Caco-2 (cell line): ENCODE data around the gene NOS1AP. TPM values are rescaled to one million over a fixed set of nuclear protein-coding genes. Genes with fewer than 3 reads are reported as not detected.

Experiments used
- BruUV-seq: library from RNA; stranded (reverse); fragments of 400-500 nt; replicated peaks from 2 replicates; lab custom pipeline; 2021; lab: Mats Ljungman, UMichigan
- CTCF ChIA-PET: fragments of 300-600 bp; sonication (Branson Sonifier 250); formaldehyde crosslinking; loops from one replicate; lab custom pipeline; 2022; ENCODE audit warnings: antibody characterized with exemption; lab: Charles Lee
- POLR2A ChIA-PET: fragments of 300-600 bp; sonication (Branson Sonifier 250); formaldehyde crosslinking; loops from one replicate; lab custom pipeline; 2022; ENCODE audit warnings: antibody characterized with exemption; lab: Charles Lee
- DNase-seq, 2 experiments: peaks; one replicate each; pipeline versions ENCODE4 v3.0.0 to v3.0.0-alpha.2; 2020 to 2022
- H3K27me3 ChIP-seq: replicated peaks from 2 replicates; pipeline ENCODE4 v1.6.0; 2011; ENCODE audit warnings: low read length; ENCODE audit not compliant: control insufficient read depth, insufficient read depth
- H3K36me3 ChIP-seq: 2 replicates; pipeline ENCODE4 v1.5.1; 2011; ENCODE audit warnings: low read length; ENCODE audit not compliant: control insufficient read depth, insufficient read depth
- H3K4me1 ChIP-seq: fragments of 250-450 bp; sonication (Bioruptor Pico); 2 replicates; pipeline ENCODE4 v1.5.1; 2020; ENCODE audit warnings: mild to moderate bottlenecking
- H3K4me3 ChIP-seq: 2 replicates; pipeline ENCODE4 v1.5.1; 2011; ENCODE audit warnings: low read depth, mild to moderate bottlenecking, control low read depth, low read length
- H3K9me3 ChIP-seq: fragments of 250-450 bp; sonication (Bioruptor Pico); 2 replicates; pipeline ENCODE4 v1.5.1; 2020; ENCODE audit warnings: mild to moderate bottlenecking, moderate library complexity
- H3K27ac Mint-ChIP-seq: one replicate; pipeline ENCODE4 v1.8.0; 2022; ENCODE audit warnings: mixed read lengths; ENCODE audit not compliant: unreplicated experiment
- H3K27me3 Mint-ChIP-seq: one replicate; pipeline ENCODE4 v1.8.0; 2022; ENCODE audit warnings: mixed read lengths; ENCODE audit not compliant: insufficient read depth, unreplicated experiment
- H3K36me3 Mint-ChIP-seq: one replicate; pipeline ENCODE4 v1.8.0; 2022; ENCODE audit warnings: mild to moderate bottlenecking, mixed read lengths; ENCODE audit not compliant: insufficient read depth, unreplicated experiment
- H3K4me1 Mint-ChIP-seq: one replicate; pipeline ENCODE4 v1.8.0; 2022; ENCODE audit warnings: low read depth, mixed read lengths; ENCODE audit not compliant: unreplicated experiment
- H3K4me3 Mint-ChIP-seq: one replicate; pipeline ENCODE4 v1.8.0; 2022; ENCODE audit warnings: mild to moderate bottlenecking, moderate library complexity, mixed read lengths; ENCODE audit not compliant: unreplicated experiment
- H3K9me3 Mint-ChIP-seq: one replicate; pipeline ENCODE4 v1.8.0; 2022; ENCODE audit warnings: mixed read lengths; ENCODE audit not compliant: unreplicated experiment
- intact Hi-C: fragments of 100-400 bp; cut with micrococcal nuclease; formaldehyde crosslinking; loops from one replicate; pipeline ENCODE4 v1.10.0; 2022; ENCODE audit not compliant: unreplicated experiment
- total RNA-seq: library from RNA; stranded (reverse); gene quantifications from 2 replicates; pipeline ENCODE4 v1.2.3, GENCODE V29; 2022
- TF ChIP-seq, protein P1 (sequence below), 2 experiments: fragments of 200-600 bp in 1 of 2; IDR thresholded peaks; 1 replicate in 1 of 2; 2 replicates in 1 of 2; pipeline versions ENCODE4 v1.5.1 to v1.8.0; 2011 to 2022; ENCODE audit warnings: antibody characterized with exemption in 1 of 2, control low read depth in 1 of 2, inconsistent platforms in 1 of 2, low read depth in 1 of 2, low read length in 1 of 2, mild to moderate bottlenecking in 1 of 2, moderate library complexity in 1 of 2; ENCODE audit not compliant: insufficient read depth in 1 of 2, severe bottlenecking in 1 of 2, unreplicated experiment in 1 of 2

The NOS1AP gene
- total RNA-seq, 1 experiment from 2014 or later: 5.5 TPM

DNA sequence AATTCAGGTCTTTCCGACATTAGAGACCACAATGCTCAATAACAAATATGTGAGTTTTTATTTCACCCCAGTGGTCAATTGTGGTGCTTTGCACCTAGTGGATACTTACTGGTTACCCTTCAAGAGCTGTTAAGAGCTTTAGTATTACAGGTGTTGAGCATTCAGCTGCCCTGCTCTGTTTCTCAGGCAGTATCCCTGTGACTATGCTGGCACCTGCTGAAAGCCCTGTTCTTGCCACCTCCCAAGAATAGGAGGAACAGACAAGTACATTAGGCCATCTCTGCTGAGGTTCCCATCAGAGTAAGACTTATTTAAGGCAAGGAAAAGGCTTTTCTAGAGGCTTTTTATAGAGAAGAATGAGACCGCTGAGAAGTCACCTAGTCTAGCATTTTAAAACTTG lies 60.8 kb downstream of the NOS1AP start:
- no TSS peak for BruUV-seq
- CTCF ChIA-PET: no interaction called here
- H3K36me3 Mint-ChIP-seq: peaks cover 6% of the 10 kb centered on the region
- no peak overlapping the region for H3K4me3 Mint-ChIP-seq
- no peak for DNase-seq
- H3K36me3 ChIP-seq: no peaks in the 10 kb centered on the region
- peaks cover 31% of the 10 kb centered on the region for H3K4me1 Mint-ChIP-seq
- TF ChIP-seq, protein P1, sequence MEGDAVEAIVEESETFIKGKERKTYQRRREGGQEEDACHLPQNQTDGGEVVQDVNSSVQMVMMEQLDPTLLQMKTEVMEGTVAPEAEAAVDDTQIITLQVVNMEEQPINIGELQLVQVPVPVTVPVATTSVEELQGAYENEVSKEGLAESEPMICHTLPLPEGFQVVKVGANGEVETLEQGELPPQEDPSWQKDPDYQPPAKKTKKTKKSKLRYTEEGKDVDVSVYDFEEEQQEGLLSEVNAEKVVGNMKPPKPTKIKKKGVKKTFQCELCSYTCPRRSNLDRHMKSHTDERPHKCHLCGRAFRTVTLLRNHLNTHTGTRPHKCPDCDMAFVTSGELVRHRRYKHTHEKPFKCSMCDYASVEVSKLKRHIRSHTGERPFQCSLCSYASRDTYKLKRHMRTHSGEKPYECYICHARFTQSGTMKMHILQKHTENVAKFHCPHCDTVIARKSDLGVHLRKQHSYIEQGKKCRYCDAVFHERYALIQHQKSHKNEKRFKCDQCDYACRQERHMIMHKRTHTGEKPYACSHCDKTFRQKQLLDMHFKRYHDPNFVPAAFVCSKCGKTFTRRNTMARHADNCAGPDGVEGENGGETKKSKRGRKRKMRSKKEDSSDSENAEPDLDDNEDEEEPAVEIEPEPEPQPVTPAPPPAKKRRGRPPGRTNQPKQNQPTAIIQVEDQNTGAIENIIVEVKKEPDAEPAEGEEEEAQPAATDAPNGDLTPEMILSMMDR (IDR thresholded peaks at IDR 0.05; ENCODE audit: insufficient read depth in 1 of 2, low read depth in 1 of 2, low read length in 1 of 2, severe bottlenecking in 1 of 2, unreplicated experiment in 1 of 2): no peak
- no peaks in the 10 kb centered on the region for H3K9me3 Mint-ChIP-seq
- H3K27ac Mint-ChIP-seq: no peak overlapping the region
- no peaks in the 10 kb centered on the region; the same call in 1 of the 2 replicates for H3K9me3 ChIP-seq
- no peak overlapping the region for H3K4me3 ChIP-seq
- intact Hi-C loops: loop anchor here (10.0 kb wide), 2 partner anchors 56 to 144 kb away; no protein-coding TSS in a partner anchor
- H3K4me1 ChIP-seq: peaks cover 30% of the 10 kb centered on the region
- no peaks in the 10 kb centered on the region for H3K27me3 Mint-ChIP-seq
- H3K27me3 ChIP-seq: no peaks in the 10 kb centered on the region
- POLR2A ChIA-PET: no interaction called here

DNA sequence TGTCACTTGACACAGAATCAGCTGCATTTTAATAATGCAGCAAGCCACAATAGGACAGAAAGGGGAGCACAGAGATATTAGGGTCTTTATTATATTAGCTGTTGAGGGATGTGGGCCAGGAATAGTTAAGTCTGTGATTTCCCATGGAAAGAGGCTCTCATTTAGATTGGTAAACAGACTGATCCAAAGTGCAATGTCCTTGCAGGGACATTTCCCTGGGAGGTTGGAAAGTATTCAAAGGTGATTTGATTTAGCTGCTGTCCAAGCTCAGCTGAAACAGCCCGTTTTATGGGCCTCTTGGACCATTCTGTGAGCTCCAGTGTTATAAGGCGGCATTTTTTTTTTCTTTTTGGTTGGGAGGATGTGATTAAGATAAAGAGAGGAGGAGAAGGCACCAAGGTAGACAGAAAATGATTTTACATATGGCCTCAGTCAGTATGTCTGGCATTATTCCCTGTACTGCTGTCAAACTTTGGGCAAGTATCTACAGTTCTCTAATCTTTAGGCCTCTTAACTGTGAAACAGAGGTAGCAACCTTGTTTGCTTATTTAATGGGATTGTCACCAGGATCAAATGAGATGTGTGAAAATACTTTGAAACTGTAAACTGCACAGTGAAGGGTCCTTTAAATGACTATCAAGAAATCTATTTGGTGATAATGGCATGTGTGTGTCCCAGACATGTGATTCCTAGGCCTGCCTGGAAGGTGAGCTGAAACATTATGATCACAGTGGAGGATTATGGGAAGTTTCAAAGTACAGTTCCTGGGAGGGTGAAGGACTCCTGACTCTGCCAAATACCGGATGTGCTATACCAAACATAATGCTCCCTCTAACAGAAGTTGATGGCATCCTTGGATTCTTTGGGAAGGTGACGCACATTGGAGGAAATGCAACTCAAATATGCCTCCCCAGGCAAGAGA lies 62.2 kb downstream of the NOS1AP start:
- ChIA-PET POLR2A (no interaction called here), CTCF (interaction anchor here (0.8 kb wide), 1 partner anchor 75 kb away, joined by 6 read pairs; no protein-coding TSS in a partner anchor)
- Histone ChIP-seq H3K9me3 (no peaks in the 10 kb centered on the region; the same call in 1 of the 2 replicates), H3K36me3 (no peaks in the 10 kb centered on the region), H3K4me3 (no peak overlapping the region), H3K4me1 (peaks cover 43% of the 10 kb centered on the region), H3K27me3 (no peaks in the 10 kb centered on the region)
- Mint-ChIP-seq H3K9me3 (no peaks in the 10 kb centered on the region), H3K4me1 (peaks cover 43% of the 10 kb centered on the region), H3K36me3 (no peaks in the 10 kb centered on the region), H3K4me3 (peak overlapping the region; percentile 5), H3K27me3 (no peaks in the 10 kb centered on the region), H3K27ac (no peak overlapping the region)
- intact Hi-C loops: loop anchor here (10.0 kb wide), 2 partner anchors 57 to 143 kb away; no protein-coding TSS in a partner anchor
- TF ChIP-seq, protein P1 (IDR thresholded peaks at IDR 0.05; ENCODE audit: insufficient read depth in 1 of 2, low read depth in 1 of 2, low read length in 1 of 2, severe bottlenecking in 1 of 2, unreplicated experiment in 1 of 2): no peak
- no TSS peak for BruUV-seq
- DNase-seq: peak; percentile 37 to 49

DNA sequence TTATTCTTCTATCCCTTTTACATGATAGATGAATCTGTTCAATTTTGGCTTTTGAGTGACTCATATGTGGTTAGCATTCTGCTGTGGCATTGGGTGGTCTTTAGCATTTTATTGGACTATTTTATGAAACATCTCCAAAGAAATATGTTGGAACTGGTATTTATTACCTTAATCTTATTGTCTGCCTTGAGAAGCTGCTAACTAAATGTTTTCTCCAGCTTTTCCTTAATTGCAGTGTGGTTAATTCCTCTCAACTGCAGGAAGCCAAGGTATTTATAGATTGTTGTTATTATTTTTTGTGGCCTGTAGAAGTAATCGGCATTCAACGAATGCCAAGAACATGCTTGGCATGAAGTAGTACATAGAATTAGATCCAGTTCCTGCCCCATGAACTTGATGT lies 64.1 kb downstream of the NOS1AP start:
- no TSS peak for BruUV-seq
- no peaks in the 10 kb centered on the region for H3K36me3 Mint-ChIP-seq
- H3K27me3 ChIP-seq: no peaks in the 10 kb centered on the region
- H3K27ac Mint-ChIP-seq: no peak overlapping the region
- H3K36me3 ChIP-seq: no peaks in the 10 kb centered on the region
- H3K9me3 Mint-ChIP-seq: no peaks in the 10 kb centered on the region
- peaks cover 55% of the 10 kb centered on the region for H3K4me1 Mint-ChIP-seq
- H3K9me3 ChIP-seq: no peaks in the 10 kb centered on the region
- no peak for DNase-seq
- peaks cover 58% of the 10 kb centered on the region for H3K4me1 ChIP-seq
- H3K4me3 ChIP-seq: no peak overlapping the region
- H3K27me3 Mint-ChIP-seq: no peaks in the 10 kb centered on the region
- intact Hi-C loops: loop anchor here (10.0 kb wide), 2 partner anchors 59 to 141 kb away; no protein-coding TSS in a partner anchor
- ChIA-PET CTCF (no interaction called here), POLR2A (no interaction called here)
- no peak overlapping the region for H3K4me3 Mint-ChIP-seq
- TF ChIP-seq, protein P1 (IDR thresholded peaks at IDR 0.05; ENCODE audit: insufficient read depth in 1 of 2, low read depth in 1 of 2, low read length in 1 of 2, severe bottlenecking in 1 of 2, unreplicated experiment in 1 of 2): no peak
